Ovary (tissue), 9 donors: Measurements from ENCODE around the gene GYPC. TPM values are rescaled to one million over a fixed set of nuclear protein-coding genes. Genes with fewer than 3 reads are reported as not detected.

Experiments used
- DNase-seq, 5 donors: peaks; one replicate each; pipeline ENCODE4 v3.0.0-alpha.2; 2019 to 2020
- H3K27ac ChIP-seq, 2 donors: fragments of 200-600 bp; one replicate each; pipeline versions ENCODE4 v1.5.1 to v1.8.0; 2019 to 2022
- H3K27me3 ChIP-seq: fragments of 200-600 bp; one replicate; pipeline ENCODE4 v1.8.0; 2022
- H3K36me3 ChIP-seq: fragments of 200-600 bp; sonication (generic); one replicate; pipeline ENCODE4 v1.5.1; 2019
- H3K4me1 ChIP-seq: one replicate; pipeline ENCODE4 v1.8.1; 2013; ENCODE audit warnings: mild to moderate bottlenecking, moderate library complexity; ENCODE audit not compliant: insufficient read depth
- H3K4me3 ChIP-seq: fragments of 200-600 bp; sonication (generic); one replicate; pipeline ENCODE4 v1.5.1; 2017
- H3K9me3 ChIP-seq, 2 donors: fragments of 200-600 bp in 1 of 2; sonication (generic) in 1 of 2; one replicate each; pipeline versions ENCODE4 v1.5.1 to v1.8.1; 2013 to 2019; ENCODE audit warnings: mild to moderate bottlenecking in 1 of 2, moderate library complexity in 1 of 2
- EP300 ChIP-seq: sonication (generic); formaldehyde crosslinking; IDR thresholded peaks from one replicate; pipeline ENCODE4 v1.6.1; 2017; ENCODE audit warnings: antibody characterized with exemption
- POLR2A ChIP-seq: fragments of 450-650 bp; IDR thresholded peaks from one replicate; pipeline ENCODE4 v1.6.1; 2017; ENCODE audit warnings: antibody characterized with exemption, mild to moderate bottlenecking, moderate library complexity
- WGBS, 3 donors: extraction: QIAGEN DNeasy Blood & Tissue Kit in 1 of 3; methylation state at CpG; one replicate each; pipeline versions ENCODE4 v1.1.5 to v1.1.7; 2013 to 2017; 5-methylcytosine and 5-hydroxymethylcytosine counted together
- intact Hi-C, 4 donors: fragments of 100-400 bp; cut with DNase I; formaldehyde crosslinking; loops; one replicate each; pipeline versions ENCODE4 v1.11.0 to v1.15.1; 2022 to 2023
- polyA plus RNA-seq, 2 donors: library from polyadenylated mRNA; stranded (reverse); fragments of 200-250 nt in 1 of 2; fragments of 350-450 nt in 1 of 2; fragmentation: Illumina TruSeq in 1 of 2; extraction: RNeasy Lipid Tissue Mini Kit (QIAGEN cat#74804) in 1 of 2; gene quantifications; one replicate each; pipeline ENCODE4 v1.2.3, GENCODE V29; 2013 to 2014
- total RNA-seq, 7 donors: library from RNA; depleted of rRNA in 2 of 7; stranded (reverse); fragments of >200 nt in 2 of 7; fragmentation: NEBNext Ultra II Directional in 3 of 7; extraction: Animal tissue kit (Norgen Biotek cat#: 25700) in 3 of 7; gene quantifications; one replicate each; pipeline versions ENCODE4 v1.1.0 to v1.2.4, GENCODE V29; 2016 to 2023
- TF ChIP-seq, protein P1 (sequence below), 3 donors: fragments of 450-650 bp in 2 of 3; fragments of 200-600 bp in 1 of 3; IDR thresholded peaks; one replicate each; pipeline versions ENCODE4 v1.5.1 to v1.8.0; 2016 to 2022; ENCODE audit warnings: antibody characterized with exemption in 3 of 3, mild to moderate bottlenecking in 1 of 3
- donor health status: DM: no; HTN: no; CAD: no; lungs with moderate emphysema.
- donor health status: DM: no; HTN: no; CAD: no.
- donor health status: Bipolar disorder and iron deficiency.
- donor health status: DM: yes; HTN: yes; CAD: no.
- donor health status: DM: no; HTN: no; CAD: no.
- donor health status: DM: yes; HTN: yes; CAD: no.

The GYPC gene
- total and polyA plus RNA-seq, 9 donors, result 70.1 to 151 (median 104) TPM

DNA sequence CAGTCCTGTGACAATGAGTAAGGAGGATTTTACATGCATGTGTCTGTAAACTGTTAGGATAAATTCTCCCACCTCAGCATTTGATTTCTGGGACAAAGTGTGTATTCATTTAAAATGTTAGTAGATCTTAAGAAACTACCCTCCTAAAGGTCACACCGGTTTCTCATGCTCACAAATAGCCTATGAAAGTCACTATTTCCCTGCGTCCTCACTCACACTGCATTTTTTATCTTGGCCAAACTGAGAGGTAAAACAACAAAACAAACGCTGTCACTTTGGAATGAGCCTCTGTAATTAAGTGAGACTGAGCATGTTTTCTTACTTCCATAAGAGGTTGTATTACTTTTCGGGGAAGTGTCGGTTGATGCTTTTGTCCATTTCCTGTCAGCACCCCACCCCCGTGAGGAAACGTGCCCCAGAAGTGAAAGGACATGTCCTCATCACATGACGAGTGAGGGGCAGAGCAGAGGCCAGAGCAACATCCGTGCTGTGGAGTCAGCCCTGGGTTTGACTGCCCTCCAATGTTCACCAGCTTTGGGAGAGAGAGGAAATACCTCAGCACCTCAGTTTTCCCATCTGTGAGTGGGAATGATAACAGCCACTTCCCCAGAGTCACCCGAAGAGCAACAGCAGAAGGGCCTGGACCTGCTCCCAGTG, 3.1 kb downstream of the GYPC start:
- H3K4me1 ChIP-seq, result peaks cover 38% of the 10 kb centered on the region
- no peaks in the 10 kb centered on the region for H3K36me3 ChIP-seq
- TF ChIP-seq, protein P1, sequence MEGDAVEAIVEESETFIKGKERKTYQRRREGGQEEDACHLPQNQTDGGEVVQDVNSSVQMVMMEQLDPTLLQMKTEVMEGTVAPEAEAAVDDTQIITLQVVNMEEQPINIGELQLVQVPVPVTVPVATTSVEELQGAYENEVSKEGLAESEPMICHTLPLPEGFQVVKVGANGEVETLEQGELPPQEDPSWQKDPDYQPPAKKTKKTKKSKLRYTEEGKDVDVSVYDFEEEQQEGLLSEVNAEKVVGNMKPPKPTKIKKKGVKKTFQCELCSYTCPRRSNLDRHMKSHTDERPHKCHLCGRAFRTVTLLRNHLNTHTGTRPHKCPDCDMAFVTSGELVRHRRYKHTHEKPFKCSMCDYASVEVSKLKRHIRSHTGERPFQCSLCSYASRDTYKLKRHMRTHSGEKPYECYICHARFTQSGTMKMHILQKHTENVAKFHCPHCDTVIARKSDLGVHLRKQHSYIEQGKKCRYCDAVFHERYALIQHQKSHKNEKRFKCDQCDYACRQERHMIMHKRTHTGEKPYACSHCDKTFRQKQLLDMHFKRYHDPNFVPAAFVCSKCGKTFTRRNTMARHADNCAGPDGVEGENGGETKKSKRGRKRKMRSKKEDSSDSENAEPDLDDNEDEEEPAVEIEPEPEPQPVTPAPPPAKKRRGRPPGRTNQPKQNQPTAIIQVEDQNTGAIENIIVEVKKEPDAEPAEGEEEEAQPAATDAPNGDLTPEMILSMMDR (IDR thresholded peaks at IDR 0.05), result no peak
- TF ChIP-seq EP300, result peak; percentile 21
- H3K9me3 ChIP-seq, result no peaks in the 10 kb centered on the region
- H3K27ac ChIP-seq, result peak overlapping the region; percentile 14 to 100
- intact Hi-C loops, result no loop called here
- H3K4me3 ChIP-seq, result no peak overlapping the region
- WGBS, 3 donors, result 6 to 13% (median 7%) methylated on average over 10 of the region's 10 CpGs
- peak; percentile 50 to 66 (median 64) for DNase-seq
- no peaks in the 10 kb centered on the region for H3K27me3 ChIP-seq

DNA sequence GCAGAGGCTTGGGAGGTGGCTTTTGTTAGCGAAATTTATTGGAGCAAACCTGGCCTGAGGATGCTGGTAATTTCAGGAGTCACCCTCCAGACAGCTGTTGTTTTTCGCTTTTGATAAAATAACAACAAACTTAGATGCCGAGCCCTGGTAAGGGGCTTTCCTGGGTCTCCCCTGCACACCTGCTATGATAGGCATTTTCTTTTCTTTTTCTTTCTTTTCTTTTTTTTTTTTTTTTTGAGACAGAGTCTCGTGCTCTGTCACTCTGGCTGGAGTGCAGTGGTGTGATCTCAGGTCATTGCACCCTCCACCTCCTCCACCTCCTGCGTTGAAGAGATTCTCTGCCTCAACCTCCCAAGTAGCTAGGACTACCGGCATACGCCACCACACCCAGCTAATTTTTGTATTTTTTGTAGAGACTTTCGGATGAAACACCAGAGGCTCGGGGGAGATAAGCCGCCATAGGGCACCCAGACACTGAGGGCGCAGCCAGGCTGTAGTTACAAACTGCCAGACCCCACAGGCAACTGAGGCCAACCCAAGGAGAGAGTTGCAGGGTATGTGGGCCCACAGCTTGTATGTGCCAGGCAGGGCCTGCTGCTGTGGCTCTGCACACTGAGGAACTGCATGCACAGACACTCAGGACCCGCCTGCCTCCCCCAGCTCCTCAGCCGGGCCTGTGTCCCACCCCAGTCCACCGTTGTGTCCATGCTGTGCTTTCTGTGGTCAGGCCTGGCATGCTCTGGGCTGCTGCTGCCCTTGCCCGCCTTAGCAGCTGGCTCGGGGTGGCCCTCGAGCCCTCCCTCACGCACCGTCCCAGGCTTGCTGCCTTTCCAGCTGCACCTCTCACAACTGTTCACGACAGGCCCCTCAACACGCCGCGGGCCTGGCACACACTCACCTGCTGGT, 3.9 kb downstream of the GYPC start:
- Histone ChIP-seq H3K27ac (peak overlapping the region; percentile 14 to 100), H3K9me3 (no peaks in the 10 kb centered on the region), H3K4me3 (no peak overlapping the region), H3K36me3 (no peaks in the 10 kb centered on the region), H3K27me3 (no peaks in the 10 kb centered on the region), H3K4me1 (peaks cover 42% of the 10 kb centered on the region)
- peak in 1 of 5 donors; percentile 31 for DNase-seq
- TF ChIP-seq, protein P1 (IDR thresholded peaks at IDR 0.05), result no peak
- TF ChIP-seq EP300, result no peak
- TF ChIP-seq POLR2A, result no peak
- 81 to 84% (median 82%) methylated on average over 23 of the region's 23 CpGs for WGBS, 3 donors
- intact Hi-C loops, result no loop called here

DNA sequence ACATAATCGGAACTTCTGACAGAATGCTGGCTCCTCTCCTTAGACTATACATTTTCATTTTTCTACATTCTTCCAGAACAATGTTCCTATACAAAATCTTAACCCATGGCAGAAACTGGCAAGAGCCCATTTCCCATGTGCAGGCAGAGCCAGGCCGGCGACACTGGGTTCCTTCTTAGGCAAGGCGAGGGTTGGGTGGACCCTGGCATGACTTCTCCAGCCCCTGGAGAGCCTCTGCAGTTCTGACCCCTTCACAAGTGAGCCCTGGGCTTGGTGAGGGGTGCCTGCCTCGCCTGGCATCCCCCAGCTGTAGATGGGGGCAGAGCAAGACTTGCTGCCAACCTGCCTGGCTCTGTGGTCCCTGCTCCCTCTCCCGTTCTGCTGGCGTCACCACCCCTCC, 5.0 kb downstream of the GYPC start:
- no peak for TF ChIP-seq POLR2A
- TF ChIP-seq, protein P1 (IDR thresholded peaks at IDR 0.05), result no peak
- no peak for TF ChIP-seq EP300
- Histone ChIP-seq H3K4me3 (no peak overlapping the region), H3K27ac (no peak overlapping the region), H3K4me1 (peaks cover 41% of the 10 kb centered on the region), H3K9me3 (no peaks in the 10 kb centered on the region), H3K27me3 (no peaks in the 10 kb centered on the region), H3K36me3 (no peaks in the 10 kb centered on the region)
- intact Hi-C loops, result no loop called here
- WGBS, 3 donors, result 86 to 96% (median 94%) methylated on average over 7 of the region's 7 CpGs
- DNase-seq, result no peak

DNA sequence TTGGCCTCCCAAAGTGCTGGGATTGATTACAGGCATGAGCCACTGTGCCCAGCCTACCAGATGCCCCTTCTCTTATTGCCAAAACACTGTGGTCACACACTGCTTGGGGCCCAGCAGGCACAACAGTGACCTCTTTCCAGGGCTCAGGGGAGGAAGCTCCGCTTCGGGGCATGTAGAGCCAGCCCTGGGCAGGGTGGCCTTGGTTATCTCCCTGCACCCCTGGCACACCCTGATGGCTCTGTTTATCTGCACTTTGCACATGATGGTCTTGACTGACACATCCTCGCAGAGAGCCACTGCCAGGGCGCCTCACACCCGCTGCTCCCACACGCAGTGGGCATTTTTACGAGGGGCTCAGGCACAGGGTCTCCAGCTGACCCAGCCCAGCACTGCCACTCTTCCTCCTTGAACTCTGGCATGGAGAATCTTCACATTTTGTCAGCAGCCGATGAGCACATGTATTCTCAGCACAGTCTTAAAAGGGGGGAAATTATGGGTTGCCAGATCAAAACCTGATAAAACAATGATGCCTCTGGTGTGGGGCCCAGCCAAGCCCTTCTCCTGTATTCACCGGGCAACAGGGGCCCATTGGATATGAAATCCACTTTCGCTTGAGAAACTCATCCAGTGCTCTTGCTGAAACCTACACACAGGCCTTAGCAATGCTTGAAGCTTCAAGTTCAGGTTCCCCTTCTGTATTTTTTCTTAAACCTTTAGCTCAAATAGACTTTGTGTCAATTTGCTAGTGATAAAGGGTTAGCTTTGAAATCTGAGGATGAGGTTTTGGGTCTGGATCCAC, 5.9 kb downstream of the GYPC start:
- H3K36me3 ChIP-seq, result no peaks in the 10 kb centered on the region
- peaks cover 45% of the 10 kb centered on the region for H3K4me1 ChIP-seq

More for the DNA sequence above, 5.9 kb downstream of the GYPC start:
- TF ChIP-seq POLR2A (no peak), EP300 (no peak)
- TF ChIP-seq, protein P1 (IDR thresholded peaks at IDR 0.05), result no peak
- DNase-seq, result no peak
- Histone ChIP-seq H3K9me3 (no peaks in the 10 kb centered on the region), H3K4me3 (no peak overlapping the region), H3K27me3 (no peaks in the 10 kb centered on the region), H3K27ac (no peak overlapping the region)
- 88 to 96% (median 93%) methylated on average over 10 of the region's 10 CpGs for WGBS, 3 donors
- intact Hi-C loops, result no loop called here
